ENCODE measurements around the gene TSHZ2. TPM values are rescaled to one million over a fixed set of nuclear protein-coding genes. Genes with fewer than 3 reads are reported as not detected.

Gene TSHZ2
- total RNA-seq, 1 donor from 2014 or later = 1.2 TPM

- TF ChIP-seq CTCF (IDR thresholded peaks at IDR 0.05; ENCODE audit: insufficient read depth, low read depth, low read length) (no peak), EZH2 (IDR thresholded peaks at IDR 0.05; ENCODE audit: insufficient read depth, low read length) (no peak)
- H3K9me3 ChIP-seq (ENCODE audit: insufficient read depth, low read depth, low read length) = no peaks in the 10 kb centered on the region
- H3K36me3 Mint-ChIP-seq (ENCODE audit: low read depth, unreplicated experiment) = no peaks in the 10 kb centered on the region
- no peak overlapping the region for H3K9ac ChIP-seq (ENCODE audit: low read length)
- H3K27ac ChIP-seq (ENCODE audit: low read depth, low read length) = no peak overlapping the region
- no peak for FAIRE-seq
- H3K36me3 ChIP-seq (ENCODE audit: insufficient read depth, low read length) = no peaks in the 10 kb centered on the region
- H3K4me1 ChIP-seq (ENCODE audit: insufficient read depth, low read length) = peaks cover 14% of the 10 kb centered on the region
- no peaks in the 10 kb centered on the region for H3K27me3 Mint-ChIP-seq (ENCODE audit: low read depth, unreplicated experiment)
- no peak overlapping the region for H3K4me3 ChIP-seq (ENCODE audit: insufficient read depth, low read depth, low read length)
- no peaks in the 10 kb centered on the region for H3K27me3 ChIP-seq (ENCODE audit: insufficient read depth, low read length)
- H2AFZ ChIP-seq (ENCODE audit: low read depth, low read length) = no peak overlapping the region
- no peak overlapping the region for H3K4me3 Mint-ChIP-seq (ENCODE audit: unreplicated experiment)
- no peaks in the 10 kb centered on the region for H3K9me3 Mint-ChIP-seq (ENCODE audit: unreplicated experiment)
- DNase-seq (ENCODE audit: low read depth) = no peak
- peaks cover 5% of the 10 kb centered on the region for H3K4me1 Mint-ChIP-seq (ENCODE audit: low read depth, unreplicated experiment)
- no peak overlapping the region for H3K4me2 ChIP-seq (ENCODE audit: low read length)
- H3K27ac Mint-ChIP-seq (ENCODE audit: unreplicated experiment) = no peak overlapping the region
- no peaks in the 10 kb centered on the region for H3K79me2 ChIP-seq (ENCODE audit: insufficient read depth, low read length)
- no peaks in the 10 kb centered on the region for H4K20me1 ChIP-seq (ENCODE audit: insufficient read depth, low read length)
These were observed 101.7 kb downstream of the TSHZ2 start for GRCh38 chr20:53073636-53074415.

- H3K4me3 Mint-ChIP-seq (ENCODE audit: unreplicated experiment) = no peak overlapping the region
- Histone ChIP-seq H2AFZ (ENCODE audit: low read depth, low read length) (no peak overlapping the region), H3K4me3 (ENCODE audit: insufficient read depth, low read depth, low read length) (no peak overlapping the region), H3K27ac (ENCODE audit: low read depth, low read length) (no peak overlapping the region), H3K9ac (ENCODE audit: low read length) (no peak overlapping the region), H3K9me3 (ENCODE audit: insufficient read depth, low read depth, low read length) (no peaks in the 10 kb centered on the region), H4K20me1 (ENCODE audit: insufficient read depth, low read length) (no peaks in the 10 kb centered on the region), H3K27me3 (ENCODE audit: insufficient read depth, low read length) (no peaks in the 10 kb centered on the region), H3K4me1 (ENCODE audit: insufficient read depth, low read length) (peaks cover 14% of the 10 kb centered on the region), H3K36me3 (ENCODE audit: insufficient read depth, low read length) (no peaks in the 10 kb centered on the region), H3K4me2 (ENCODE audit: low read length) (no peak overlapping the region), H3K79me2 (ENCODE audit: insufficient read depth, low read length) (no peaks in the 10 kb centered on the region)
- no peak overlapping the region for H3K27ac Mint-ChIP-seq (ENCODE audit: unreplicated experiment)
- TF ChIP-seq CTCF (IDR thresholded peaks at IDR 0.05; ENCODE audit: insufficient read depth, low read depth, low read length) (no peak), EZH2 (IDR thresholded peaks at IDR 0.05; ENCODE audit: insufficient read depth, low read length) (no peak)
- peaks cover 5% of the 10 kb centered on the region for H3K4me1 Mint-ChIP-seq (ENCODE audit: low read depth, unreplicated experiment)
- H3K36me3 Mint-ChIP-seq (ENCODE audit: low read depth, unreplicated experiment) = no peaks in the 10 kb centered on the region
- FAIRE-seq (no peak), DNase-seq (ENCODE audit: low read depth) (peak; percentile 87)
- no peaks in the 10 kb centered on the region for H3K27me3 Mint-ChIP-seq (ENCODE audit: low read depth, unreplicated experiment)
- no peaks in the 10 kb centered on the region for H3K9me3 Mint-ChIP-seq (ENCODE audit: unreplicated experiment)
These were observed 102.7 kb downstream of the TSHZ2 start for GRCh38 chr20:53074811-53075314.

- no peak overlapping the region for H3K9ac ChIP-seq (ENCODE audit: low read length)
- no peak overlapping the region for H3K27ac ChIP-seq (ENCODE audit: low read depth, low read length)
- Mint-ChIP-seq H3K4me3 (ENCODE audit: unreplicated experiment) (no peak overlapping the region), H3K36me3 (ENCODE audit: low read depth, unreplicated experiment) (no peaks in the 10 kb centered on the region), H3K27me3 (ENCODE audit: low read depth, unreplicated experiment) (no peaks in the 10 kb centered on the region), H3K9me3 (ENCODE audit: unreplicated experiment) (no peaks in the 10 kb centered on the region), H3K4me1 (ENCODE audit: low read depth, unreplicated experiment) (peaks cover 5% of the 10 kb centered on the region), H3K27ac (ENCODE audit: unreplicated experiment) (no peak overlapping the region)
- H3K4me2 ChIP-seq (ENCODE audit: low read length) = no peak overlapping the region
- H2AFZ ChIP-seq (ENCODE audit: low read depth, low read length) = no peak overlapping the region
- no peak for FAIRE-seq
- DNase-seq (ENCODE audit: low read depth) = no peak
- TF ChIP-seq EZH2 (IDR thresholded peaks at IDR 0.05; ENCODE audit: insufficient read depth, low read length) (no peak), CTCF (IDR thresholded peaks at IDR 0.05; ENCODE audit: insufficient read depth, low read depth, low read length) (no peak)
- no peaks in the 10 kb centered on the region for H4K20me1 ChIP-seq (ENCODE audit: insufficient read depth, low read length)
- no peak overlapping the region for H3K4me3 ChIP-seq (ENCODE audit: insufficient read depth, low read depth, low read length)
- no peaks in the 10 kb centered on the region for H3K79me2 ChIP-seq (ENCODE audit: insufficient read depth, low read length)
- H3K36me3 ChIP-seq (ENCODE audit: insufficient read depth, low read length) = no peaks in the 10 kb centered on the region
- no peaks in the 10 kb centered on the region for H3K9me3 ChIP-seq (ENCODE audit: insufficient read depth, low read depth, low read length)
- no peaks in the 10 kb centered on the region for H3K27me3 ChIP-seq (ENCODE audit: insufficient read depth, low read length)
- peaks cover 14% of the 10 kb centered on the region for H3K4me1 ChIP-seq (ENCODE audit: insufficient read depth, low read length)
These were observed 104.5 kb downstream of the TSHZ2 start for GRCh38 chr20:53076668-53077067.

All from astrocyte (in vitro differentiated cells and primary cell).